ENCODE results near the gene AP1G2.

GRCh38 chr14:23577710-23578392, 10.3 kb upstream of the AP1G2 start:
- no peak for TF ChIP-seq CTCF (IDR thresholded peaks at IDR 0.05)
- TF ChIP-seq SREBF2 (IDR thresholded peaks at IDR 0.05), result no peak
- no peak for TF ChIP-seq HDAC2 (IDR thresholded peaks at IDR 0.05)
- TF ChIP-seq FOSL2 (IDR thresholded peaks at IDR 0.05), result no peak
- no peak for TF ChIP-seq FOSL2 (CRISPR knock-in tag; IDR thresholded peaks at IDR 0.05)
- TF ChIP-seq JUN (IDR thresholded peaks at IDR 0.05), result no peak
- TF ChIP-seq POLR2AphosphoS2 (conservative IDR thresholded peaks at IDR 0.05; ENCODE audit: low read length), result no peak
- TF ChIP-seq POLR2A (IDR thresholded peaks at IDR 0.05; ENCODE audit: low read length), result no peak
- TF ChIP-seq USF2 (IDR thresholded peaks at IDR 0.05), result no peak
- no peak for TF ChIP-seq TP53 (CRISPR knock-in tag; IDR thresholded peaks at IDR 0.05)
- TF ChIP-seq RNF2 (IDR thresholded peaks at IDR 0.05; ENCODE audit: borderline replicate concordance, low read depth), result no peak

Data from A549 (cell line).